Measurements from ENCODE around the gene IER2.

The IER2 gene

DNA sequence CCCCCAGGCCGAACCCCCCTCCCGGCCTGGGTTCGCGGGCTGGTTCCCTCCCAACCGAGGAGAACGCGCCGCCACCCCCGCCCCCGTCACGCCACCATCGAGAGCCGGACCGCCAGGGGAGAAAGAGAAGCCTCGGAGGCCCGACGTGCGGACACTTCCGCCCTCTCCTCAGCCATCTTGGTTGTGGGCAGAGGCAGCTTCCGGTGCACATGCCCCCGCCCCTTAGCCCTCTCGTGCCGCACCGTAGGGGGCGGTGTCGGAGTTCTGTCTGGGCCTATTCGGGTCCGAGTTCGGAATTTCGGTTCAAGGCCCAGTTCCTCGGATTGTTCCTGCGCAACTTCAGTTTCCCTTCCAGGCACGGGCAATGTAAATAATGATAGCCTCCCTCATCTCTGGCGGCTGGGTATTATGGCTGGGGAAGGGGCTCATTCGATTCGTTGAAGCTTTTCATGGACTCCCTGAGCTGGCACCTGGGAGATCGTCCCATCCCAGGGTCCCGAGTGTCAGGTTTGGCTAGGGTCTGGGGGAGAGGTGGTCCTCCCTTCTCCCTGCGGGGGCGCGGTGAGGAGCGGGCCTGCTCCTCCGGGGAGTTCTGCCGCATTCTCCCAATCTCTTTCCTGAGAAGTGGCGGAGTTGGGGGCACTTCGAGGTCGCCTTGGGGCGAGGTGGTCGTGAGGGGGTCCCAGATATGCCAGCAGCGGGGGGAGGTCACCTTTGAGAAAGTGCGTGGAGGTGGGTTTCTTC lies at the start of gene IER2, which contains the start of gene STX10:
IER2 (plus strand) TSS at position 225 of the 744 bp plus-strand sequence. CDS start 2,776 bp downstream, outside the sequence.
STX10 (minus strand) TSS at position 189 of the 744 bp plus-strand sequence. CDS start 202 bp downstream, outside the sequence.
- DNase-seq, result peak; percentile 95

- DNase-seq, result no peak
Observed at GRCh38 chr19:13100841-13101589, 49.2 kb upstream of the IER2 start.

- DNase-seq, result no peak
Observed at GRCh38 chr19:13101590-13102415, 48.4 kb upstream of the IER2 start.

DNA sequence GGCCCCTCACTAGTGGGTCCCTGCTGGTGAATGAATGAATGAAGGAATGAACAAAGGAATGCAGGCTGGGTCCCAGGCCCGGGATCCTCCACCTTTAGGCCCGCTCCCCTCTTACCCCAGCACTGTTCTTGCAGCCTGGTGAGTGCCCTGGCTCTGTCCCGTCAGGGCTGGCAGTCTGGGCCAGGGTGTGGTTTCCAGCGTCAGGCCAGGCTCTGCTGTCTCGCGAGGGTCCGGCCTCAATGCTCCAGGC lies 47.9 kb upstream of the IER2 start:
- DNase-seq, result no peak

DNA sequence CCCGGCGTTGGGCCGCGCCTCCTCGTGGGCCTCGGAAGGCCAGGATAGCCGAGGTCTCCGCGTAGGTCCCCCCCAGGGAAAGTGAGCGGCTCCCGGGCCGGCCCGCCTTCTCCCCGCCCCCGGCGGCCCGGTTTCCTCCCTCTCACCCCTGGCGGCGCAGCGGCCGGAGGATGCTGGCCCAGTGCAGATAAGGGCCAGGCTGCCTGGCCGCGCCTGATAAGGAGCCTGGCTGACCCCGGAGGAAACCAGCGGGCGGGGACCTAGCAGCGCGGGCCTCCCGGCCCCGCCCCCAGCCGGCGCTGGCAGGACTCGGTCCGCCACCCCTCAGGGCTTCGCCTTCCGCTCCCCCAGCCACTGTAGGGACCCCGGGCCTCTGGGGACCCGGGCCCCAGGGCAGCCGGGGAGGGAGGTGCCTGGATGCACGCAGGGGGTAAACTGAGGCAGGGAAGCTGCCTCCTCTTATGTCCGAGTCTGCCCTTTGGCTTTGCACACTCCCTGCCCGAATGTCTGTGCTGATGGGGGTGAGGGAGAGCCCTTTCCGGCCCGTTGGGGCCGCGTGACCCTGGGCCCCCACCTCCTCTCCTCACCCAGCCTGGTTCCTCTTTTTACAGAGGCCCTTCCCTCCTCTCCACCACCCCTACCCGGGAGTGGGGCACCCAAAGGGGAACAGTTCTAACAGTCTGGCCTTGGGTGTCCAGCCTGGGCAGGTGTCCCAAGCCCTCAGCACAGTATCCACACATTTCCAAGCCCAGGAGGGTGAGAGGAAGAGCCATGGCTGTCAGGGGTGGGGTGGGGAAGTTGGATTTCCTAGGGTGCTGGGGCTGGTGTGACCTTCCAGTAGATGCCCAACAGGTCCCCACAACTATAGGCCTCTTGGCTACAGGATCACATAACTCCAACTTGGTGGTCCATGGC lies 47.3 kb upstream of the IER2 start, which contains the start of gene LYL1:
LYL1 (minus strand) TSS at position 193 of the 915 bp plus-strand sequence. CDS start 1,687 bp downstream, outside the sequence.
- peak; percentile 47 for DNase-seq

- no peak for DNase-seq
Observed at GRCh38 chr19:13103581-13104359, 46.4 kb upstream of the IER2 start.

DNA sequence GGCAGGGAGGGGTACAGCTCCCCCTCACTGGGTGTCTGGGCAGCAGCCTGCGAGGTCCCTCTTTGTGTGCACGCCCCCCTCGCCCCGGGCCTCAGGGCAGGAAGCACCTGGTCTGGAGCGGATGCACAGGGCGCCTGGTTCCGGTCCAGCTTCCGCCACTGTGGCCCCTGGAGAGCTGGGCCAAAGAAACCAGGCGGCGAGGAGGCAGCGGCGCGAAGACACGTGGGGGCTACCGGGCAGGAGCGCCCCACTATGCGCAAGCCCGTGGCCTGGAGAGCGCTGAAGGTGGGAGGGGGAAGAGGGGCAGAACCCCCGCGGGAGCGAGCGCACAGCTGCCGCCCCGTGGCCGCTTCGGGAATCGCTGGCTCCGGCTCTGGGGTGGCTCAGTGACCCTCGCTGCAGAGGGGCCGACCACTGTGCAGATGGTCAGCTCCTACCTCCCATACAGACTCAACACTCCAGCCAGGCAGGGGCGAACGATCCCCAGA lies 45.8 kb upstream of the IER2 start:
- peak; percentile 65 for DNase-seq

GRCh38 chr19:13104848-13105711 lies 45.1 kb upstream of the IER2 start:
- peak; percentile 45 for DNase-seq

GRCh38 chr19:13109361-13110098 lies 40.7 kb upstream of the IER2 start:
- no peak for DNase-seq

DNA sequence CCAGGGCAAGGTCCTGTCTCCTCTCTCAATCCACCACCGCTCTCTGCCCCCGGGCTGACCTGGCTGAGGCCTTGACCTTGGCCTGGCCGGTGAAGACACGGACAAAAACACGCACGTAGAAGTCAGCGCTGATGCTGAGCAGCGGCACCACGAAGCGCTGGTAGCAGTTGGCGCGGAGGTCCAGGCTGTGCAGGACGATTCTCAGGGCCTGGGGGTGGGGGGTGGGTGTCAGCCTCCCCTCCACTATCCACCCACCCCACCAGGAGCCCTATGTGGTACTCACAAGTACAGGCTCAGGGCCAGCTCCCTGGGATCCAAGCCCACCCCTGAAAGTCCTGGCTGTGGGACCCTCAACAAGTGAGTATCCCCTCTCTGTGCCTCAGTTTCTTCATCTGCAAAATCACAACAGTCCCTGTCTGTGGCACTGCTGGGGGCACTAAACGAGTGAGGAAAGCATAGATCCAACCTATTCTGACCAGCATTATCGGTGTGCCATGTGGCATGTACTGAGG lies 40.1 kb upstream of the IER2 start:
- DNase-seq, result no peak

GRCh38 chr19:13112555-13112954 lies 37.7 kb upstream of the IER2 start:
- DNase-seq, result no peak

DNA sequence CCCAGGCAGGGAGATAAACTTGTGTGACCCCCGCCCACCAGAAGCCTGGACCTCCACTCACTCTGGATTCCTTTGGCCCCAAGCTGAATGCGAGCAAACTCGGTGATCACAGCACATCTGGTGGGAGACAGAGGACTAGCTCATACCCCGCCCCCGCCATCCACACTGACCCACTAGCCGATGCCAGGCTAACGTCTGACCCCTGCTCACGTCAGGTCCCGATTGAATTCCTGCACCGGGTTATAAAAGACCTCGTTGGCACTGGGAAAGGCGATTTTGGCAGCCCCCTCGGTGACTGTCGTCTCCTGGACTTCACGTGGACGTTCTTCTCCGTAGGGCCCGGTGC lies 34.3 kb upstream of the IER2 start:
- no peak for DNase-seq

GRCh38 chr19:13116282-13117175 lies 33.7 kb upstream of the IER2 start, which contains the start of gene TRMT1:
Gene TRMT1, minus strand, starts transcription at chr19:13116740. Its CDS starts 341 bp downstream, at chr19:13116399.
- peak; percentile 91 for DNase-seq

- peak; percentile 34 for DNase-seq
Observed at GRCh38 chr19:13117176-13117771, 32.9 kb upstream of the IER2 start.

GRCh38 chr19:13117772-13118423 lies 32.3 kb upstream of the IER2 start, which contains the start of gene NACC1:
Gene NACC1, plus strand, starts transcription at chr19:13118264. Its CDS starts 16,944 bp downstream, at chr19:13135208.
- DNase-seq, result peak; percentile 91

- DNase-seq, result peak; percentile 45
Observed at GRCh38 chr19:13118424-13119193, 31.6 kb upstream of the IER2 start.

Data from CD4-positive, alpha-beta T cell treated with Interleukin-21 for 1 hour (primary cell).